Measurements from ENCODE around the gene KIF12.

KIF12 gene

DNA sequence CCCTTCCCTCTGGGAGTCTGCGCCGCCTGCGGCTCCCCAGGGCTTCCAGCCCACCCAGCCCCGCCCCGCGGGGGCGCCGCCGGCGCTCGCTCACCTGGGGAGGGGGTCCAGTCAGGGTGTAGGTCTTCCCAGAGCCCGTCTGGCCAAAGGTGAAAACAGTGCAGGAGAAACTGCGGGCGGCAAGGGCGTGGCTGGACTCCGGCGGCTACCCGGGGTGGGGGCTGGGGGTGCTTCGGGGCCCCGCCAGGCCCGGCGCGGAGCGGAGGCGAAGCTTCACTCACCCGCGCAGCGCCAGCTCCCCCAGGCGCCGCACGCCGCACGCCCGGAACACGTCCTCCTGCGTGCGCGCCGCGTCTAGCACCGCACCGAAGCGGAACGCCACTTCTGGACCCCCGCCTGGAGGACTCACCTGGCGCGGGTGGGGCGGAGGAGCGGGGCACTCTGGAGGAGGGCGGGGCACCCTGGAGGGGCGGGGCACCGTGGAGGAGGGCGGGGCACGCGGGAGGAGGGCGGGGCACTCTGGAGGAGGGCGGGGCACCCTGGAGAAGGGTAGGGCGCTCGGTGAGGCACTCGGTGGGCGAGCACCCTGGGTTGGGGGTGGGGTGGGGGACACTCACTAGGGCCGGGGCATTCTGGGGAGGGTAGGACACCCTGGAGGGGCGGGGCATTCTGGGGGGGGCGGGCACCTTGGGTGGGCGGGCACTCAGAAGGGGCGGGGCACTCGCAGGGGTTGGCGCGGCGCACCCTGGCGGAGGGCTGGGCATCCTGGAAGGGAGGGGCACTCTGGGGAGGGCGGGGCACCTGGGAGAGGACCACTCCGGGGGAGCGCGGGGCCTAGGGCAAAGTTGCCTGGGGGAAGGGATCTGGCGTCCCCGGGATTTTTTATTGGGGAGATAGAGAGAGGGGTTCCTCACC lies 814 bp downstream of the KIF12 start:
- H3K4me1 ChIP-seq (ENCODE audit: insufficient read depth, low read length, severe bottlenecking), result no peaks in the 10 kb centered on the region
- no peak overlapping the region for H3K27ac ChIP-seq (ENCODE audit: low read depth, low read length, poor library complexity, severe bottlenecking)
- H2AFZ ChIP-seq (ENCODE audit: low read length), result no peak overlapping the region
- H3K4me2 ChIP-seq (ENCODE audit: low read length), result no peak overlapping the region
- H3K27me3 ChIP-seq (ENCODE audit: insufficient read depth, low read length), result no peaks in the 10 kb centered on the region
- H3K4me3 ChIP-seq (ENCODE audit: low read depth, low read length, poor library complexity, severe bottlenecking), result no peak overlapping the region
- H3K9me2 ChIP-seq (ENCODE audit: low read depth, low read length), result no peaks in the 10 kb centered on the region
- H4K20me1 ChIP-seq (ENCODE audit: insufficient read depth, low read length), result no peaks in the 10 kb centered on the region
- H3K79me2 ChIP-seq (ENCODE audit: insufficient read depth, low read length), result no peaks in the 10 kb centered on the region
- no peak overlapping the region for H3K9ac ChIP-seq (ENCODE audit: low read length)
- TF ChIP-seq, protein P1, sequence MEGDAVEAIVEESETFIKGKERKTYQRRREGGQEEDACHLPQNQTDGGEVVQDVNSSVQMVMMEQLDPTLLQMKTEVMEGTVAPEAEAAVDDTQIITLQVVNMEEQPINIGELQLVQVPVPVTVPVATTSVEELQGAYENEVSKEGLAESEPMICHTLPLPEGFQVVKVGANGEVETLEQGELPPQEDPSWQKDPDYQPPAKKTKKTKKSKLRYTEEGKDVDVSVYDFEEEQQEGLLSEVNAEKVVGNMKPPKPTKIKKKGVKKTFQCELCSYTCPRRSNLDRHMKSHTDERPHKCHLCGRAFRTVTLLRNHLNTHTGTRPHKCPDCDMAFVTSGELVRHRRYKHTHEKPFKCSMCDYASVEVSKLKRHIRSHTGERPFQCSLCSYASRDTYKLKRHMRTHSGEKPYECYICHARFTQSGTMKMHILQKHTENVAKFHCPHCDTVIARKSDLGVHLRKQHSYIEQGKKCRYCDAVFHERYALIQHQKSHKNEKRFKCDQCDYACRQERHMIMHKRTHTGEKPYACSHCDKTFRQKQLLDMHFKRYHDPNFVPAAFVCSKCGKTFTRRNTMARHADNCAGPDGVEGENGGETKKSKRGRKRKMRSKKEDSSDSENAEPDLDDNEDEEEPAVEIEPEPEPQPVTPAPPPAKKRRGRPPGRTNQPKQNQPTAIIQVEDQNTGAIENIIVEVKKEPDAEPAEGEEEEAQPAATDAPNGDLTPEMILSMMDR (IDR thresholded peaks at IDR 0.05; ENCODE audit: low read length), result no peak
- H3K9me3 ChIP-seq (ENCODE audit: low read length), result no peaks in the 10 kb centered on the region; the same call in 1 of the 2 replicates
- no peaks in the 10 kb centered on the region for H3F3A ChIP-seq (ENCODE audit: insufficient read depth, low read length)
- H3K36me3 ChIP-seq (ENCODE audit: insufficient read depth, low read length), result no peaks in the 10 kb centered on the region

DNA sequence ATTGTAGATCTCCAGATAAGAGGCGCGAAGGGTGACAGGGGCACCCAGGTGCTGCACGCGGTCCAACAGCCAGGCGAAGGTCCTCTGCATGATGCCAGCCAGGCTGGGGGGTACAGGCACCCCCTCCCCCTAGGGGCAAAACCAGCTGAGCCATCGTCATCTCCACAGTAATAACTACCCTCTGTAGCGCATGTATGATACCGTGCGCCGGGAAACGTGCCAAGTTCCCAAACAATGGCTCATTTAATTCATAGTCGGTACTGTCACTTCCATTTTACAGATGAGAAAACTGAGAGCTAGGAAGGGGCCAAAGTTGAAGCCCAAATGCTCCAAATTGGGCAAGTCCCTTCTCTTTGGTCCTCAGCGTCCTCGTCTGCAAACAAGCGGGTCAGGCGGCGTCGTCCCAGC lies 1.5 kb downstream of the KIF12 start:
- no peak for TF ChIP-seq EZH2 (IDR thresholded peaks at IDR 0.05; ENCODE audit: borderline replicate concordance, low read length)
- TF ChIP-seq, protein P1 (IDR thresholded peaks at IDR 0.05; ENCODE audit: low read length), result no peak
- Histone ChIP-seq H3K36me3 (ENCODE audit: insufficient read depth, low read length) (no peaks in the 10 kb centered on the region), H3K9me2 (ENCODE audit: low read depth, low read length) (no peaks in the 10 kb centered on the region), H3K79me2 (ENCODE audit: insufficient read depth, low read length) (no peaks in the 10 kb centered on the region), H2AFZ (ENCODE audit: low read length) (no peak overlapping the region), H3K4me3 (ENCODE audit: low read depth, low read length, poor library complexity, severe bottlenecking) (no peak overlapping the region), H3K4me1 (ENCODE audit: insufficient read depth, low read length, severe bottlenecking) (no peaks in the 10 kb centered on the region), H3K27ac (ENCODE audit: low read depth, low read length, poor library complexity, severe bottlenecking) (no peak overlapping the region), H3K9ac (ENCODE audit: low read length) (no peak overlapping the region), H3F3A (ENCODE audit: insufficient read depth, low read length) (no peaks in the 10 kb centered on the region), H3K9me3 (ENCODE audit: low read length) (no peaks in the 10 kb centered on the region; the same call in 1 of the 2 replicates), H4K20me1 (ENCODE audit: insufficient read depth, low read length) (no peaks in the 10 kb centered on the region), H3K27me3 (ENCODE audit: insufficient read depth, low read length) (no peaks in the 10 kb centered on the region), H3K4me2 (ENCODE audit: low read length) (no peak overlapping the region)

DNA sequence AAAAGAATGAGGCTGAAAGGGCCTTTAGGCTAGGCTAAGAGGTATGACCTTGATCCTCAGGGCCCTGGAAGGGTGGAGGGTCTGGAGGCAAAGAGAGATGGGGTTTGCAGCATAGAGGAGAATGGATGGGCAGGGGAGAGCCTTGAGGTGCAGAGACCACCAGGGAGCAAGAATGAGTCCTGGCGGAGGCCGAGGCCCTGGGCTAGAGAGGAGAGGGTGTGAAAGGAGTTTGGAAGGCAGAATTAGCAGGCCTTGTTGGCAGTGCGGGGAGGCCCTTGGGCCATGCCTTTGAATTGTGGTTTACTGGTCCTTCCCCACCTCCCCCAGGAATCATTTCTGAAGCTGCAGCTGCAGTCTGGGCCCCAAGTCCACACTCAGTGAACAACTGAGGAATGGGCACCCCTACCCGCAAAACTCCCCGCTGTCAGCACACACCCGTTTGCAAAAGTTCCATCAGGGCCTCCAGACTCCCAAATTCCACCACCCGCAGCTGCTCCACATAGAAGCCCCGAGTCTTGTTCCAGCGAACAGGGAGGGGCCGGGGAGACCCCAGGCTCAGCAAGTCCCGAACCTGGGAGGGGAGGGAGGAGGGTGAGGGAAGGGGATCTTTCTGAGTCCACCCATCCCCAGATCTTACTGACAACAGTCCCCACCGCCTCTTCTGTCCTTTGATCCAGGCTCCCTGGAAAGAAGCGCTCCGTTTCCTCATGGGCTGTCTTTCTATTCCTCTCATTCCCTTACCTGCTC lies 2.1 kb downstream of the KIF12 start:
- H3K4me3 ChIP-seq (ENCODE audit: low read depth, low read length, poor library complexity, severe bottlenecking), result no peak overlapping the region
- no peaks in the 10 kb centered on the region for H3K4me1 ChIP-seq (ENCODE audit: insufficient read depth, low read length, severe bottlenecking)
- no peak overlapping the region for H3K4me2 ChIP-seq (ENCODE audit: low read length)
- no peak overlapping the region for H3K27ac ChIP-seq (ENCODE audit: low read depth, low read length, poor library complexity, severe bottlenecking)
- H3F3A ChIP-seq (ENCODE audit: insufficient read depth, low read length), result no peaks in the 10 kb centered on the region
- H3K36me3 ChIP-seq (ENCODE audit: insufficient read depth, low read length), result no peaks in the 10 kb centered on the region
- no peaks in the 10 kb centered on the region for H3K9me3 ChIP-seq (ENCODE audit: low read length)
- H4K20me1 ChIP-seq (ENCODE audit: insufficient read depth, low read length), result no peaks in the 10 kb centered on the region
- no peaks in the 10 kb centered on the region for H3K9me2 ChIP-seq (ENCODE audit: low read depth, low read length)
- H3K9ac ChIP-seq (ENCODE audit: low read length), result no peak overlapping the region
- TF ChIP-seq, protein P1 (IDR thresholded peaks at IDR 0.05; ENCODE audit: low read length), result no peak
- TF ChIP-seq EZH2 (IDR thresholded peaks at IDR 0.05; ENCODE audit: borderline replicate concordance, low read length), result no peak
- no peaks in the 10 kb centered on the region for H3K27me3 ChIP-seq (ENCODE audit: insufficient read depth, low read length)
- H2AFZ ChIP-seq (ENCODE audit: low read length), result no peak overlapping the region
- H3K79me2 ChIP-seq (ENCODE audit: insufficient read depth, low read length), result no peaks in the 10 kb centered on the region
